Neural cell (in vitro differentiated cells): Measurements from ENCODE around the gene ZNF429.

ENCODE experiments used
- CTCF ChIP-seq: fragments of 450-650 bp; IDR thresholded peaks from 2 replicates; pipeline ENCODE4 v1.5.1; 2014; ENCODE audit warnings: antibody characterized with exemption, mild to moderate bottlenecking, moderate library complexity; ENCODE audit not compliant: poor library complexity, severe bottlenecking
- EP300 ChIP-seq: fragments of 450-650 bp; conservative IDR thresholded peaks from 2 replicates; pipeline ENCODE4 v1.6.1; 2014; ENCODE audit warnings: antibody characterized with exemption, mild to moderate bottlenecking, moderate library complexity; ENCODE audit not compliant: poor library complexity, severe bottlenecking
- EZH2 ChIP-seq: fragments of 200-600, 300-800 bp; shearing (Covaris generic), sonication (generic); IDR thresholded peaks from 2 replicates; pipeline ENCODE4 v1.6.1; 2014; ENCODE audit warnings: antibody characterized with exemption, low read length, borderline replicate concordance, mild to moderate bottlenecking; ENCODE audit not compliant: insufficient read depth, poor library complexity, severe bottlenecking
- MXI1 ChIP-seq: fragments of 450-650 bp; conservative IDR thresholded peaks from 2 replicates; pipeline ENCODE4 v1.6.1; 2014; ENCODE audit warnings: antibody characterized with exemption, mild to moderate bottlenecking; ENCODE audit not compliant: poor library complexity, severe bottlenecking
- REST ChIP-seq: IDR thresholded peaks from 2 replicates; pipeline ENCODE4 v1.6.1; 2012; ENCODE audit warnings: borderline replicate concordance
- SMC3 ChIP-seq: fragments of 450-650 bp; conservative IDR thresholded peaks from 2 replicates; pipeline ENCODE4 v1.6.1; 2014; ENCODE audit warnings: antibody characterized with exemption, mild to moderate bottlenecking, moderate library complexity; ENCODE audit not compliant: poor library complexity

GRCh38 chr19:21483589-21484170 lies 21.7 kb upstream of the ZNF429 start:
- no peak for TF ChIP-seq CTCF
- TF ChIP-seq EZH2, result no peak
- no peak for TF ChIP-seq REST
- no peak for TF ChIP-seq SMC3
- TF ChIP-seq MXI1, result no peak
- no peak for TF ChIP-seq EP300
